HepG2 (cell line): ENCODE measurements around the gene USP9X. TPM values are rescaled to one million over a fixed set of nuclear protein-coding genes. Genes with fewer than 3 reads are reported as not detected.

ENCODE experiments used
- ATF5 ChIP-seq: sonication (generic); formaldehyde crosslinking; IDR thresholded peaks from 2 replicates; pipeline ENCODE4 v1.4.0; 2020; ENCODE audit warnings: mild to moderate bottlenecking, low read depth, missing genetic modification reagents
- BCLAF1 ChIP-seq: fragments of 450-650 bp; IDR thresholded peaks from 2 replicates; pipeline ENCODE4 v1.6.1; 2017; ENCODE audit warnings: mild to moderate bottlenecking
- CAMTA2 ChIP-seq: sonication (generic); formaldehyde crosslinking; IDR thresholded peaks from 2 replicates; pipeline ENCODE4 v1.4.0; 2020; ENCODE audit warnings: mild to moderate bottlenecking, missing genetic modification reagents, borderline replicate concordance
- FIP1L1 ChIP-seq: fragments of 200-400 bp; formaldehyde crosslinking; IDR thresholded peaks from 2 replicates; pipeline ENCODE4 v1.6.1; 2018; ENCODE audit warnings: low read depth, mild to moderate bottlenecking, low read length, moderate library complexity, borderline replicate concordance; ENCODE audit not compliant: insufficient read depth
- FOSL2 ChIP-seq: sonication (generic); formaldehyde crosslinking; IDR thresholded peaks from 2 replicates; pipeline ENCODE4 v1.4.0; 2020; ENCODE audit warnings: missing genetic modification reagents
- GMEB1 ChIP-seq: sonication (generic); formaldehyde crosslinking; IDR thresholded peaks from 2 replicates; pipeline ENCODE4 v1.5.1; 2020; ENCODE audit warnings: missing genetic modification reagents, mild to moderate bottlenecking, borderline replicate concordance
- GTF2F1 ChIP-seq: fragments of 150-350 bp; IDR thresholded peaks from 2 replicates; pipeline ENCODE4 v1.6.1; 2014; ENCODE audit warnings: low read length
- HBP1 ChIP-seq: IDR thresholded peaks from 2 replicates; pipeline ENCODE4 v1.6.1; 2016; ENCODE audit warnings: low read depth, control low read depth
- MYPOP ChIP-seq: sonication (generic); formaldehyde crosslinking; IDR thresholded peaks from 2 replicates; pipeline ENCODE4 v1.8.1; 2023; ENCODE audit warnings: mild to moderate bottlenecking, moderate library complexity, missing genetic modification reagents
- PAX8 ChIP-seq: sonication (generic); formaldehyde crosslinking; IDR thresholded peaks from 2 replicates; pipeline ENCODE4 v1.8.0; 2022; ENCODE audit warnings: mild to moderate bottlenecking, missing genetic modification reagents, borderline replicate concordance
- PTBP1 ChIP-seq: fragments of 200-400 bp; formaldehyde crosslinking; IDR thresholded peaks from 2 replicates; pipeline ENCODE4 v1.6.1; 2018; ENCODE audit warnings: low read length, low read depth; ENCODE audit not compliant: poor library complexity, severe bottlenecking
- RBFOX2 ChIP-seq: fragments of 200-400 bp; formaldehyde crosslinking; IDR thresholded peaks from 2 replicates; pipeline ENCODE4 v1.6.1; 2017; ENCODE audit warnings: low read depth, mild to moderate bottlenecking, low read length
- SATB2 ChIP-seq: sonication (generic); formaldehyde crosslinking; IDR thresholded peaks from 2 replicates; pipeline ENCODE4 v1.5.0; 2020; ENCODE audit warnings: missing genetic modification reagents
- THAP11 ChIP-seq: IDR thresholded peaks from 2 replicates; pipeline ENCODE4 v1.6.1; 2016; ENCODE audit warnings: missing biosample characterization, missing genetic modification reagents
- ZKSCAN8 ChIP-seq: IDR thresholded peaks from 2 replicates; pipeline ENCODE4 v1.6.1; 2016; ENCODE audit warnings: borderline replicate concordance, missing genetic modification reagents, missing compliant biosample characterization
- ZNF205 ChIP-seq: IDR thresholded peaks from 2 replicates; pipeline ENCODE4 v1.6.1; 2018; ENCODE audit warnings: missing biosample characterization, missing genetic modification reagents
- ZNF253 ChIP-seq: sonication (generic); formaldehyde crosslinking; IDR thresholded peaks from 2 replicates; pipeline ENCODE4 v1.8.0; 2022; ENCODE audit warnings: mild to moderate bottlenecking, missing genetic modification reagents, borderline replicate concordance
- ZNF343 ChIP-seq: sonication (generic); formaldehyde crosslinking; IDR thresholded peaks from 2 replicates; pipeline ENCODE4 v1.4.0; 2020; ENCODE audit warnings: mild to moderate bottlenecking, missing genetic modification reagents
- ZNF451 ChIP-seq: sonication (generic); formaldehyde crosslinking; IDR thresholded peaks from 2 replicates; pipeline ENCODE4 v1.5.0; 2020; ENCODE audit warnings: mild to moderate bottlenecking, missing genetic modification reagents
- ZNF547 ChIP-seq: sonication (generic); formaldehyde crosslinking; IDR thresholded peaks from 2 replicates; pipeline ENCODE4 v1.5.1; 2020; ENCODE audit warnings: mild to moderate bottlenecking, missing genetic modification reagents
- ZNF629 ChIP-seq: sonication (generic); formaldehyde crosslinking; conservative IDR thresholded peaks from 2 replicates; pipeline ENCODE4 v1.5.0; 2020; ENCODE audit warnings: missing genetic modification reagents
- ZNF883 ChIP-seq: sonication (generic); formaldehyde crosslinking; IDR thresholded peaks from 2 replicates; pipeline ENCODE4 v1.5.1; 2020; ENCODE audit warnings: mild to moderate bottlenecking, missing genetic modification reagents; ENCODE audit errors: not compliant biosample characterization
- polyA plus RNA-seq, 8 experiments: library from polyadenylated mRNA; depleted of rRNA in 3 of 8; stranded (reverse) in 7 of 8; unstranded in 1 of 8; fragments of >200 nt; fragmentation: Illumina TruSeq in 4 of 8; extraction: Trizol in 4 of 8; gene quantifications; 2 replicates each; pipeline versions ENCODE4 v1.2.1 to v1.2.3, GENCODE V29; 2011 to 2016; ENCODE audit warnings: low read depth in 4 of 8, missing spikeins in 1 of 8, mixed read lengths in 1 of 8; ENCODE audit not compliant: insufficient read depth in 1 of 8
- total RNA-seq, 5 experiments: library from RNA; depleted of rRNA; stranded (reverse); fragments of >200 nt; fragmentation: Illumina TruSeq; extraction: Trizol; gene quantifications; 2 replicates each; pipeline ENCODE4 v1.2.3, GENCODE V29; 2016; ENCODE audit warnings: low read depth in 1 of 5

Gene USP9X
- total and polyA plus RNA-seq, 2 of the 13 experiments (the other 11 are each of a cell fraction or from before 2014, with no cell fraction given), result 22.2 to 40.5 TPM

- TF ChIP-seq MYPOP, result peak; percentile 66; the same call in 1 of the 2 replicates
- TF ChIP-seq BCLAF1, result no peak
- TF ChIP-seq ZNF343 (CRISPR knock-in tag), result no peak
- no peak for TF ChIP-seq ZKSCAN8 (CRISPR knock-in tag)
- no peak for TF ChIP-seq ZNF253 (CRISPR knock-in tag)
- TF ChIP-seq HBP1 (CRISPR knock-in tag), result no peak
- no peak for TF ChIP-seq CAMTA2 (CRISPR knock-in tag)
- TF ChIP-seq PAX8 (CRISPR knock-in tag), result no peak
- no peak for TF ChIP-seq SATB2 (CRISPR knock-in tag)
- peak; percentile 84 for TF ChIP-seq RBFOX2
- no peak for TF ChIP-seq ATF5 (CRISPR knock-in tag)
- peak; percentile 56; the same call in 1 of the 2 replicates for TF ChIP-seq FOSL2 (CRISPR knock-in tag)
- peak; percentile 92; the same call in 1 of the 2 replicates for TF ChIP-seq ZNF451
- peak; percentile 86 for TF ChIP-seq THAP11 (CRISPR knock-in tag)
- TF ChIP-seq PTBP1, result no peak
- no peak for TF ChIP-seq ZNF547 (CRISPR knock-in tag)
- TF ChIP-seq GTF2F1, result no peak
- peak; percentile 79; the same call in 1 of the 2 replicates for TF ChIP-seq GMEB1
- no peak for TF ChIP-seq ZNF883 (CRISPR knock-in tag)
- TF ChIP-seq ZNF629 (CRISPR knock-in tag), result no peak
- no peak for TF ChIP-seq FIP1L1
- no peak for TF ChIP-seq ZNF205
These were observed 977 bp upstream of the USP9X start (continued) for GRCh38 chrX:41084044-41084892.
